Measurements from ENCODE around the gene STRA6.

STRA6 gene, protein sequence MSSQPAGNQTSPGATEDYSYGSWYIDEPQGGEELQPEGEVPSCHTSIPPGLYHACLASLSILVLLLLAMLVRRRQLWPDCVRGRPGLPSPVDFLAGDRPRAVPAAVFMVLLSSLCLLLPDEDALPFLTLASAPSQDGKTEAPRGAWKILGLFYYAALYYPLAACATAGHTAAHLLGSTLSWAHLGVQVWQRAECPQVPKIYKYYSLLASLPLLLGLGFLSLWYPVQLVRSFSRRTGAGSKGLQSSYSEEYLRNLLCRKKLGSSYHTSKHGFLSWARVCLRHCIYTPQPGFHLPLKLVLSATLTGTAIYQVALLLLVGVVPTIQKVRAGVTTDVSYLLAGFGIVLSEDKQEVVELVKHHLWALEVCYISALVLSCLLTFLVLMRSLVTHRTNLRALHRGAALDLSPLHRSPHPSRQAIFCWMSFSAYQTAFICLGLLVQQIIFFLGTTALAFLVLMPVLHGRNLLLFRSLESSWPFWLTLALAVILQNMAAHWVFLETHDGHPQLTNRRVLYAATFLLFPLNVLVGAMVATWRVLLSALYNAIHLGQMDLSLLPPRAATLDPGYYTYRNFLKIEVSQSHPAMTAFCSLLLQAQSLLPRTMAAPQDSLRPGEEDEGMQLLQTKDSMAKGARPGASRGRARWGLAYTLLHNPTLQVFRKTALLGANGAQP

DNA sequence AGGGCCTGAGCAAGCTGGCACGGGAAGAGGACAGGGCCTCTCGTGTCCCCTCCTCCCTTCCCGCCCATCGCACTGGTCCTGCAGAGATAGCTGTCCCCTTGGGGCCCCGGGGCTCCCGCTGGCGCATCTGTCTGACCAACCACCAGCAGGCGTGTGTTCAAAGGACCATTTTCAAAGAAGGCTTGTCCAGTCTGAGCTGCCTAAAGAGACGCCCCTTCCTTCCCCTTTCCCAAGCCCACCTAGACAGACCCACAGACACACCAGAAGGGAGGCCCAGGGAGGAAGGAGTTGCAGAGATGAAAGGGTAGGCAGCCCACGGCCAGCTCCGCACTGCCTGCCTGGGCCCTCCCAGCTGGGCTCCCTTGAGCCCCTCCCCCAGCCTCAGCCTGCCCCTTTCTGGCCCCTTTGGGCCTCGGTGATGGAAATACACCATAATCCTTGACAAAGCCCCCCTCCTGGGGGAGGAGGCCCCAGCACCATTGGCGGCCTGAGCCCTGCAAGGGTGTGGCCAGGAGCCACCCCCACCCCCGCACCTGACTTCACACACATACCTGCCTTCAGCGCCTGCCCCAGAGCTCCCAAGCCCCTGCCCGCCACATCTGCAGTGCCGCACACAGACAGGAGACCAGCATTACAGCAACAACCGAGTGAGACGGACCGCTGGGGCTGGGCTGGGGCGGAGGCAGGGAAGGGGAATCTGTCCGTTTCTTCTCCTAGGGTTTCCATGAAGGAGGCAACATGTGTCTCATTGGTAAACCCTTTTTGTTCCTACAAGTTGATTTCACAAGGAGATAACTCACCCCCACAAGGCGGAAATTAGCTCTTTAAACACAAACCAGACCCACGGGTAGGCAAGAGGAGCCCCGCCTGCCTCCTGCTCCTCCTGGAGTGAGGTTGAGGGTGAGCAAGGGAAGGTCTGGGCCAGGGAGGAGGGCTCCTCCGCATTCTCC, at the start of gene STRA6:
Gene STRA6 (minus strand): TSS at position 336 of the 950 bp plus-strand sequence. CDS start 520 bp downstream, outside the sequence.
- no peak for DNase-seq (ENCODE audit: low read depth)

DNA sequence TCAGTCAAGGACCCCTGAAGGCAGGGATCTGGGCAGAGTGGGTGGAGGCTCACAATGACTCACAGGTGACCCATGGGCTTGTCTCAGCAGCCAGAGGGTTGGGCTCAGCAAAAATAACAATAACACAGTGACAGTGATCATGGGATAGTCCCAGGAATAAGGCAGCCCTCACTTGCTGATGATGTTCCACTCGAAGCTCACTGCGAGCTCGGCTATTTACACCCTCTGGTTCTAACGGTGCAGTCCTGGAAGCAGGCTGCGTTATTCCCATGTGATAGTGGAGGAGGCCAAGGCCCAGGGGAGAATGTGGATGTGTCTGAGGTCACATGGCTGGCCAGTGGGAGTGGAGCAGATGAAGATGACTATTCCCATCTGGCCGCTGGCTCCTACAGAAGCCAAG, 49.7 kb upstream of the STRA6 start:
- no peak for DNase-seq (ENCODE audit: low read depth)

DNA sequence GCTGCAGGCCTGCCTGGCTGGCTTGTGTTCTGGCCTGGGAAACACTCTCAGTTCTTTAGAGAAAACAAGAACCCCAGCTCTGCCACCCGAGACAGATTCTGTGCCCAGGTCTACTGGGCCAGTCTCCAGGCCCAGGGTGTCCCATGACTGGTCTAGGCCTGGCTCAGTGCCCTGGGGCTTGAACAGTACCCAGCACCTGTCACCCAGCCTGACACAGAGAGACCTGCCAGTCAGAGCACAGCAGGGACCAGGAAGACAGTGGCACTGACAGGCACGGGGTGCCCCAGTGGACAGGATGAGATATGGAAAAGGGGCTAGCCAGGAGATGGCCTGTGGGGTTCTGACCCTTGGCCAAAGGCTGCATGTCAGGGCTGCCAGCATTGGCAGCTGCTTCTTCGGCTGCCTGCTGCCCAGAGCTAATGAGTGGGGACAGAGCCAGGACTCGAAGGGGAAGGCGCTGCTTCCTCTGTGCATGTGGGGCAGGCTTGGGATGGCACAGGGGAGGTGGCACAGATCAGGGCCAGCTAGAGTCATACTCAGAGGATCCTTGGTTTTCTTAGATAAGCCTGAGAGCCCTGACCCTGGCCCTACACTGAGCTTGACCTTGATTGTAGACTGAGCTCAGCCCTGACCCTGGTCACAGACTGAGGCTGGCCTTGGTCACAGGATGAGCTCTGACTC, 48.7 kb upstream of the STRA6 start:
- no peak for DNase-seq (ENCODE audit: low read depth)

DNA sequence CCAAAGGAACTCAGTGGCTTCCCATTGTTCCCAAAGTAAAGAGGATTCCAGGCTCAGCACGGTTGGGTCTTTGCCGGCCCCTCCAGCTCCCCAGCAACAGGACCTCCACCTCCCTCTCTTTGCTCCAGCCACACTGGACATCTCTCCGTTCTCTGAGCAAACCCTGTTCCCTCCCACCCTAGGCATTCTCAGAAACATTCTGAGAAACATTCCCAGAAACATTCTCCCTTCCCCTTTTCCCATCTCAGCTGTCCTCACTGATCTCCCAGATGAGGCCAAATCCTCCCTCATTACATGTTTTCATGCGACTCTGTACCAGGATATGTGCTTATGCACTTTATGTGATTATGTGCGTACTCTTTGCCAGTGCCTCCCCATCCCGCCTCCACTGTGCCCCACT, 47.7 kb upstream of the STRA6 start:
- DNase-seq (ENCODE audit: low read depth) = no peak

DNA sequence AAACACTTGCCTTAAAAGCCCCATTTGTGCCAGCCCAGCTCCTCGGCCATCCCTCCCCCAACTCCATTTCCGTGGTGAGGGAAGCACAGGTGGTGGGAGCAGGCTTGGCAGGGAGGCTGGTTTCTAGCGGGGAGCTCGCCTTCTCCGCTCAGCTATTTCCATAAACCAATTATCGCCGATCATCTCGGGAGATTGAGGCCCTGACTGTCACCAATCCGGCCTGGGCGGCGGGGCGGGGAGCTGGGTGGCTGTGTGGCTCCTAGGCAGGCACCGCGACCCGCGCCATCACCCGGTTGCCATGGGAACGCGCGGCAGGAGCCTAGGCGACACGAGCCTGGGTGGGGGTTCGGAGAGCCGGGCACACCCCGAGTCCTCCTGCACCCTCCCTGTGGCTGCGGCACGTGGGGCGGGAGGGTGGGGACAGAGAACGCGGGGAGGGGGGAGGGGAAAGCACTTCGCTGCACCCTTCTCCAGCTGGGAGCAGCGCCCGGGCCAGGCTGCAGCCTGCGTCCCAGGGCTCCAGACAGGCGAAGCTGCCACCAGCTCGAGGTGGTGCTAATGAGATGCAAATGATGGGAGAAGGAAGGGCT, 42.9 kb upstream of the STRA6 start:
- no peak for DNase-seq (ENCODE audit: low read depth)

DNA sequence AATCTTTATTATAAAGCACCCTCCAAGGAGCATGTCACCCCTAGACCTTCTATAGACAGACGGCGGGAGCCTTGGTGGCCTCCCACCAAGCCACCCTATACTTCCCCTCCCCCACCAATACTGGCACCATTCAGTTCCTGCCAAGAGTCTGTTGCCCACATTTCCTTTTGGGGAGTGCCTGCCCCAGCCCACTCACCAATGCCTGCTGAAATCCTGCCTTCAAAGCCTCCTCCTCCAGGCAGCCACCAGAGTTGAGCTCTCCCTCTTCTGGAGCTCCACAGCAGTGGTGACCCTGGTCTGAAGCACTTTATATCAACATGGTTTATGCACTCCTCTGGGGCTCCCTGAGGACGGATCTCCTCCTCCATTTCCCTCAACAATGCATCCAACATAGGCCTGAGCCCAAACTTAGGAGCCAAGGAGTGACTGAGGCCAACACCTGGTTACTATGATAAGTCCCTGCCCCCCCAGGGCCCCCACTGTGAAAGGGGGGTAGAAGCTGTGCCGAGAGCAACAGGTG, 42.3 kb upstream of the STRA6 start:
- no peak for DNase-seq (ENCODE audit: low read depth)

DNA sequence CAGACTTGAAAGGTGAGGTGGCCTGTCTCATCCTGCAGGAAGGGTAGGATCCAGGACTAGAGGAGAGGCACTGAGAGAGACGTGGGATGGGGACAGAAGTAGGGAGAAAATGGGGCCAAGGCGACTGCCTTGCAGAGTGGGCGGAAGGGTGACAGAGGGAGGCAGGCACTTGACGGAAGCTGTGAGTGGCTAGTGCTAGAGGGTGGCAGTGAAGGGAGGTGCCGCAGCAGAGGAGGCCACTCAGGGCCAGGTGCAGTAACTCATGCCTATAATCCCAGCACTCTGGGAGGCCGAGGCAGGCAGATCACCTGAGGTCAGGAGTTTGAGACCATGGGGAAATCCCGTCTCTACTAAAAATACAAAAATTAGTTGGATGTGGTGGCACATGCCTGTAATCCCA, 40.8 kb upstream of the STRA6 start:
- DNase-seq (ENCODE audit: low read depth) = no peak

DNA sequence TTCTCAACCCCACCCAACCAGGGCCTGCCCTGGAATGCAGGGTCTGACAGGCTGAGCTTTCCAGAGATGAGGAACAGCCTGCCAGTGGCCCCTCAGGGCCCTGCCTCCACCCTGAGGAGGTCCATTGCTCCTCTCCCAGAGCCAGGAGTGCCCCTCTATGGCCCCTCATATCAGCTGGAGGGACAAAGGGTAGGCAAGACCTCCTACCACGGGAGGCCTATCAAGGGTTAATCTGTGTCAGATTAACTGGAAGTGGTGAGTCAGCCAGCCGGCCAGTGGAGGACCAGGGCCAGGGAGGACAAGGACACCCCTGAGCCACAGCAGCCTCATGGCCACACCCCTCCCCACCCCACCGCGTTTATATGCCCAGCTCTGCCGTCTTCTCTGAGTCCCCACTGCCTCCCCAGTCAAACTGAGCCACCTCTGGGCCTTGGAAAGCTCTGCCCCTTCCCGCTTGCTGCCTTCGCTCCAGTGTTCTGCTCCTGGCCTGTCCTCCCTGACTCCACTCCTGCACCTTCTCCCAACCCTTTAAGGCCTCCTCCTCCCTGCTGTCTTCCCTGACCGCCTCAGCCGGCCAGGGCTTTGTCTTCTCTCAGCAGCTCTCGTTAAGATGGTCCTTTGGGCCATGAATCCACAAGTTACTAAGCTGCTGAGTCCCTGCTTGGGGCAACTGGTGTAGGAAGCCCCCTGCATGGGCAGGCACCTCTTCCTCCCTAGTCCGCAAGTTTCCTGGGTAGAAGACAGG, 40.0 kb upstream of the STRA6 start:
- no peak for DNase-seq (ENCODE audit: low read depth)

DNA sequence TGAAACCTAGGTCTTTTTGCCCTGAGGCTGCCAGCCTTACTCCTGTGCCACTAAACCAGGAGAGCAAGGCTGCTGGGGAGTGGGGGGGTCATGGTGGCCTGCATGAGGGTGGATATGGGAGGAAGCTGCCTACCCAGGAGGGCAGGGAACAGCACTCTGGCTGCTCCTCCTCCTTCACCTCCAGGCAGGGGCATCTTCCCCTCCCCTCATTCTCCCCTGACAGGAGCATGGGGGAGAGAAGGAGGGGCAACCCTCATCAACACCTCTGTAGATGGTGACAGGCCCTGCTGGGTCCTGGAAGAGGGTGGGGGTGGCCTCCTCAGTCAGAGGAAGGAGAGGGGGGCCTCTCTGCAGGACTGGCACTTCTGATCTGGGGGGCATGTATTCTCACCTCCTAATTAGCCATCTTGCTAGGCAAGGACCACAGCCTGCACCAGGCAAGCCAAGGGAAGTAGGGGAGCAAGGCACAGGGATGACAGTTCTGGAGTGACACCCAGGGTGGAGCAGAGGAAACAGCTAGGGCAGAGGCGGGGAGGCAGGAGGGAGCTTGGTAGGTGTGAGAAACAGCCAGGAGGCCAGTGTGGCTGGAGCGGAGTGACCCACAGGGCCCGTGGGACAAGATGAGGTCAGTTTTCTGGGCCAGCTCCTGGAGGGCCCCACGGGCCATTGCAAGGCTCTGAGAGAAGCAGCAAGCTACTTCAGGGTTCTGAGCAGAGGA, 38.5 kb upstream of the STRA6 start:
- DNase-seq (ENCODE audit: low read depth) = no peak

DNA sequence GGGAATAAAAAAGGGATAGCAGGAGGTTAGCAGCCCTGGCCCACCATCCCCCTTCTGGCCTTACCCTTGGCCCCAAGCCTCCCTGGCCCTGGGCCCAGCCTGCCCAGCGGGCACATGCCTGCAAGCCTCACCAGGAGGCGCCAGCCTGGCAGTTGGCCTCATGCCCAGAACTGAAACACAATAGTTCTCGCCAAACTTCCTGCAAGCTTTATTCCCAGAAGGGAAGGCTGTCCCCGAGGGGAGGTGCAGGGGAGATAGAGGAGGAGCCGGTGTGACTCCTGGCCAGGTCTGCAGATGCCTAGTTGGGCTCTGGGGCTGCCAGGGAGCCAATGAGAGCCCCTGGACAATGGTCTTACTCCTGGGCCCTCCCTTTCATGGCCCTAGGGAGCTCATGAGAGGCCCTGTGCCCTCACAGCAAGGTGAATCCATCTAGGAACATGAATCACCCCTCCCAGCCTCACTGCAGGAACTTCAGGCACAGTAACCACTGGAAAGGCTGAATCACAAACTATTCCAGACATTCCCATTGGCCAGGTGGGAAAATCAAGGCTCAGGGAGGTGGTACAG, 37.5 kb upstream of the STRA6 start:
- DNase-seq (ENCODE audit: low read depth) = no peak

DNA sequence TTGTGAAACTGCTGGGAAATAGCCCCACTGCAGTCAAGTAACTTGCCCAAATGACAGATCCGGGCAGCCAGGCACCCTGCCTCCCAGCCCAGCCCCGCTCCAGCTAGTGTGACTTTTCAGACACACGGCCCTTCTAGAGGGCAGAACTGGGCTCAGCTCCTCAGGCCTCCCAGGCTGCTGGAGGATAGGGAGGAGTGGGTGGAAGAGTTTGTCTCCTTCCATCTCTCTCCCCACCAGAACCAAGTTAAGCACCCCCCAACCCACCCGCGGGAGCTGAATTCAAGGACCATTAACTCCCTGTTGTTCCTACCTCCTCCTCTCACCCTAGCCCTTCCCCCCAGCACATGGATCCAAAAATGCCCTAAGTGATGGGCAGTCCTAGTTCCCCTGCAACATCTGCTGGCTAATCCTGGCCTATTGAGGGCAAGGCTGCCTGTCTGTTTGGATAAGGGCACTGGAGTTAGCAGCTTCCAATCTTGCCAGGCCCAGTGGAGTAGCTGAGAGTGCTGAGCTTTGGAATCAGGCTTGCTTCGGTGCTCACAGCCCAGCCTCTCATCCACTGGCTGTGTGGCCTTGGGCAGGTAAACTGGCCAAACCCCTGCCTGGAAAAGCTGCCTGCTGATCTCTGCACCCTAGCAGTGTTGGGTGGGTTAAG, 36.6 kb upstream of the STRA6 start:
- DNase-seq (ENCODE audit: low read depth) = no peak

DNA sequence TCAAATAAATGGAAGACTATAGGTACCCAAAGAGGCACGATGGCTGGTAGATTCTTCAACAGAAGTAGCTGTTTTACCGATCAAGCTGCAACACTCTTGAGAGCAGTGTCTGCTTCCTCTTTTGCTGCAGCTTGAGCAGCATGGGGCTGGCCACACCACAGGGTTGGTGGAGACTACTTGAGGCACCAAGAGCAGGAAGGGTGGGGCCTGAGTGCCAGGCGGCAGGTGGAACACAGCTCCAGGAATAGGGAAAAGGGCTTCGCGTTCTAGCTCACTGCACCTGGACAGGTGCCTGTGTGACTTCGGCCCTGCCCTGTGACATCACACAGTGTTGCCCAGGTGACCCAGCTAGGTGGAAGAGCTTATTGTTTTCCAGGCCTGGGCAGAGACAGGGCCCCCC, 33.4 kb upstream of the STRA6 start, which contains the start of gene CCDC33:
Gene CCDC33 (plus strand): TSS at position 365 of the 400 bp plus-strand sequence. CDS start 394 bp downstream, outside the sequence.
- no peak for DNase-seq (ENCODE audit: low read depth)

DNA sequence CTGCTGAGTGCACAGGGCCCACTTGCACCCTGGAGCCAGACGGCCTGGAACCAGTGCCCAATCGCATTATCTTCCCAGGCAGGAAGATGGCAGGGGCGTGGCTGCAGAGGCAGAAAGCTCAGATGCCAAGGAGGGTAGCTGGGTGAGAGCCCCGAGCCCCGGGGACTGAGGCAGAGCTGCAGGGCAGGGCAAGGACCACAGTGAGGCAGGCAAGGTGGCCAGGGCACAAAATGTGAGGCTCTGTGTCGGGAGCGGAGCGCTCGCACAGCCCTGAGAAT, 31.9 kb upstream of the STRA6 start:
- no peak for DNase-seq (ENCODE audit: low read depth)

DNA sequence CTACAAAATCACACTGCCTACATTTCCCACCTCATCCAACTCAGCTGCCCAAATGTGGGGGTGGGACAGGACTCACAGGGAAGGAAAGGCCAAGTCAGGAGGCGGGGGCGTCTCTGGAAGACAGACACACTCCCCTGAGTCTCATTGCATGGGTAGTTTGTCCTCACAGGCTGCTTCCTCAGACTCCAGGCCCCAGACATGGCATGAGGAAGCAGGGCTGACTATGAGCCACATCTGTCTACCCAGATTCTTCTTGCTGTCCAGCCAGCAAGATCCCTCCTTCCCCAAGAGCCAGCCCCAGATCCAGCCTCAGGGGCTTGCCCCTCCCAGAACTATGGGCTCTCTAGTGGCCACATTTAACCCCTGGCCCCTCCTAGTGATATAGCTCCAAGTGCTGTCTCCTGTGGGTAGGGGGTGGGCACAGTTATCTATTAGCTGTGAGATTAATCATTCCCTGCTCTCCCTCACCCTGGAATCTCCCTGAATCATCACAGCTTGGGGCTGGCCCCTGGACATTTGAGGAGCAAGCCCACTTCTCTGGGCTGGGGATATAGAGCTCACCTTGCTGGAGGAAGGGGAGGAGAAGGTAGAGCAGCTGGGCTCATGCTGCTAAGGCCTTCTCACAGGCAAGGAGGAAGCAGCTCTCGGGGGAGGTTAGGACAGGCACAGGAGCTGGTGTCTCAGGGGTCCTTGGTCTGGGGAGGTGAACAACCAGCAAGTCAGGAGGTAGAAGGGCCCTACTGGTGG, 31.4 kb upstream of the STRA6 start:
- no peak for DNase-seq (ENCODE audit: low read depth)

DNA sequence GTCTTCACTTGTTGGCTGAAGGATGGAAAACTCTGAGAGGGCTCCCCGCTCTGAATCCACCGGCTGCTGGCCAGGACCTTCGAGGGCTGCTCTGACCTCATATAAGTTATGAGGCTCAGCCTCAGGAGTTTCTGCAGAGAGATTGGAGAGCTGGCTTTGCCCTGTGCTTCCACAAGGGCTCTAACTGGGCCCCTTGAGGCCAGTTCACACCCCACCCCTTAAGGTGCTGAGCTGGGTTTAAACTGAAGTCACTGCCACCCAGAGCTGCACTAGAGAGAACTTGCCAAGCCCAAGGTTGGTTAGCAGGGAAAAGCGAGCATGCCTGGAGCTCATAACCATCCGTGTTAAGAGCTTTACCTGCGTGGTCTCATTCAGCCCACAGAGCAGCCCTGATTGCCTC, 30.8 kb upstream of the STRA6 start:
- no peak for DNase-seq (ENCODE audit: low read depth)

DNA sequence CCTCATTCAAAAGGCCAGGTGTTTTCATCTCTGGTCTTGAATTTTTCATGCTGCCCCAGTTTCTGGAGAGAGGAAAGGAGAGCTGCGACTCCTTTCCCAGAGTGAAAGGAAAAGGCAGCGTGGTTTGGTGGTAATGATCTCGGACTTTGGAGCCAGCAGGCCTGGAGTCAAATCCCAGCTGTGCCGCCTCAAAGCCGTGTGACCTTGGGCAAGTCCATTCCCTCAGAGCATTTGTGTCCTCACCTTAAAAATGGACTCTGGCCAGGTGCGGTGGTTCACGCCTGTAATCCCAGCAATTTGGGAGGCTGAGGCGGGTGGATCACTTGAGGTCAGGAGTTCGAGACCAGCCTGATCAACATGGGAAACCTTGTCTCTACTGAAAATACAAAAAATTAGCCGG, 28.9 kb upstream of the STRA6 start:
- no peak for DNase-seq (ENCODE audit: low read depth)

DNA sequence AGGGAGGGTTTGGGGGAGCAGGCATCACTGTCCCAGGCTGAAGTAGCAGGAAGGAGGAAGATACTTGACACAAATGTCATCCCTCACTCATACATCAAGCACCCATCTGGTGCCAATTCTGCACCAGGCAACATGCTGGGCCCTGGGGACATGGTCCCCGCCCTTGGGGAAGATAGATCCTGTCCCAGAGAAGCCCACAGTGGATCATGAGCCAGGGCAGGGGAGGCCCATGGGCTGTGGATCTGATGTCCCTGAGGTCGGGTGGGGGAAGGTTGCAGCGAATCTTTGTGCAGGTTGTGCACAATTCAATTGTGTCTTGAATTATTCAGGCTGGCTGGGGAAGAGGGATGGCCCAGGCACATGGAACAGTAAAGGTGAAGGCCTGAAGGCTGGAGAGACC, 27.1 kb upstream of the STRA6 start:
- no peak for DNase-seq (ENCODE audit: low read depth)

DNA sequence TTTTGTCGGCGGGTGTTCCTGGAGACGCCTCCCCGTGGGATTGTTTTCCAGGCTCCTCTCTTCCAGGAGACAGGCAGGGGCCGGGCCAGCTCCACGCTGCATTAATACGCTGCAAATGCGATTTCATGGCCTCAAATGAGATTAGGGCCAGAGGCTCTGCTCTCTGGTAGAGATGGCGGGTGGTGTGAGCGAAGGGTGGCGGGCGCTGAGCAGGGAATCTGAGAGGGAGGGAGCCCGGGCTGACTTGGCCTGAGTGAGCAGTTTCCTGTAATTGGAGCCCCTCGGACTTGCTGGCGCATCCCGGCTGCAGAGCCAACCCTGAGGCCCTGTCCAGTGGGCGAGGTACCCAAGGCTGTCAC, 26.1 kb upstream of the STRA6 start:
- DNase-seq (ENCODE audit: low read depth) = no peak
